GM21381 (cell line): ENCODE data around the gene ANGPT4.

Experiments used
- ATAC-seq: cut with Tn5 transposase; IDR thresholded peaks from one replicate; pipeline ENCODE4 v1.9.1; 2021; ENCODE audit warnings: mild to moderate bottlenecking, moderate library complexity; ENCODE audit not compliant: unreplicated experiment

ANGPT4 gene

DNA sequence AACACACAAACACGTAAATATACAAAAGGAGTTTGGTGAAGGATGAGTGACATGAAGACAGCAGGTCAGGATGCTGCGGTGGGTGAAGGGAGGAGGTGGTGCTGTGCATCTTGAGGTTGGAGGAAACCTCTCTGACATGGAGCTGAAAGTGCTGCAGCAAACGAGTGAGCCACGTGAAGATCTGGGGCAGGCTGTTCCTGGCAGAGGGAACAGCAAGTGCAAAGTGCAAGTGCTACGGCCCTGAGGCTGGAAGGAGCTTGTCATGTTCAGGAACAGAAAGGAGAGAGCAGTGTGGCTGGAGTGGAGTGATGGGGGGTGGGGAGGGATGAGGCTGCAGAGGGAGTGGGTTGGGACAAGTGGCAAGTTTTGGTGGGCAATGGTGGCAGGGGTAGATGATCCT, 24.8 kb upstream of the ANGPT4 start:
- no peak for ATAC-seq

GRCh38 chr20:939606-940005, 23.5 kb upstream of the ANGPT4 start:
- no peak for ATAC-seq

DNA sequence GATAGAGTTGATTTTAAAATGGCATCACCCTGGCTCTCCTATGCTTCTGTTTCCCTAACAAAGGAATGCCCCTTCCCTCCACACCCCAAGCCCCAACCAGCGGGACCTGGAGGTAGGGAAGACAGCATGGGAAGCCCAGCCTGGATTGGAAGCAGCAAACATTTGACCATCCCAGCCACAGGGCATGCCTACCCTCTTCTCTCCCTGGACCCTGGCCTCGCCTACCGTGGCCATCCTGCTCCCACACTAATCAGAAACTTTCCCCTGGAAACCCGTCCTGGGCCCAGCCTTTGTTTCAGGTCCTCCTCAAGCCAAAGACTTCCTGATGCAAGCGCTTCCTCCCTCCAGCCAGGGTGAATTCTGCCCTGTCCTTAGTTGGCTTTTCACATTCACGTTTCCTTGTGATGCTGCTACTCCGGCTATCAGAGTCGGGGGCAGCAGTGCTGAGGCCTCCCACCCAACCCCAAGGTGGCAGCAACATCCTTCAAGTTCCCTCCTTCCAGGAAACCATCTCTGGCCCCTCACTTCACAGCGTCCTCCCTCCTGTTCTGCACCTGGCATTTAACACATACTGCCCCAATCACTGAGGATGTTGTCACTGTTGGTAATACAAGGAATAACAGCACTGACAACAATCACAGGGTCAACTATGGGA, 18.2 kb upstream of the ANGPT4 start:
- no peak for ATAC-seq

- no peak for ATAC-seq
Observed at GRCh38 chr20:933029-933428, 16.9 kb upstream of the ANGPT4 start.

DNA sequence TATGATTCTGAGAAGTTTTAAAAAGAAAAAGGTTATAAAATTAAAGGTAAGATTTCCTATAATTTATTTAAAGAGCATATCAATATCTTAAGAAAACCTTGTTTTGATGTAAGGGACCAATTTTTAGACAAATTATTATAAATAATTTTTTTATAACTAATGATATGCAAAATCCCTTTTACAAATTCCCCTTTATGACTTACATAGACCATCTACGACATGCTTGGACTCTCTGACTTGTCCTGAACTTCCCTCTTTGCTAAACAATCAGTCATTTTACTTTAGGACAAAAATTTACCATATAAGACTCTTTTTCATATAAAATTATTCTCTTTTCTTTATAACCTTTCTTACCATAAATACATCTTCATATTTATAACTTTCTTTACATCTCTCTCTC, 15.3 kb upstream of the ANGPT4 start:
- ATAC-seq, result no peak

- ATAC-seq, result no peak
Observed at GRCh38 chr20:926670-927069, 10.5 kb upstream of the ANGPT4 start.

DNA sequence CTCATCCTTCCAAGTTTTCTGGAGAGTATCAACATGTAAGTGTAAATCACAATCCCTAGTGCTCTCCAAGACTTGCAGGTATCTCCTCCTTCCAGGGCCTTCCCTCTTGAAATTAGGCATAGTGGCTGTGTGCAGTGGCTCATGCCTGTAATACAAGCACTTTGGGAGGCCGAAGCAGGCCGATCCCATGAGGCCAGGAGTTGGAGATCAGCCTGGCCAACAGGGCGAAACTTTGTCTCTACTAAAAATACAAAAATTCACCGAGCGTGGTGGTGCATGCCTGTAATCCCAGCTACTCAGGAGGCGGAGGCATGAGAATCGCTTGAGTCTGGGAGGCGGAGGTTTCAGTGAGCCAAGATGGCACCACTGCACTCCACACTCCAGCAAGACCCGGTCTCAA, 9.4 kb upstream of the ANGPT4 start:
- ATAC-seq, result no peak

GRCh38 chr20:924639-925038, 8.5 kb upstream of the ANGPT4 start:
- no peak for ATAC-seq

GRCh38 chr20:922781-923180, 6.6 kb upstream of the ANGPT4 start:
- ATAC-seq, result no peak

DNA sequence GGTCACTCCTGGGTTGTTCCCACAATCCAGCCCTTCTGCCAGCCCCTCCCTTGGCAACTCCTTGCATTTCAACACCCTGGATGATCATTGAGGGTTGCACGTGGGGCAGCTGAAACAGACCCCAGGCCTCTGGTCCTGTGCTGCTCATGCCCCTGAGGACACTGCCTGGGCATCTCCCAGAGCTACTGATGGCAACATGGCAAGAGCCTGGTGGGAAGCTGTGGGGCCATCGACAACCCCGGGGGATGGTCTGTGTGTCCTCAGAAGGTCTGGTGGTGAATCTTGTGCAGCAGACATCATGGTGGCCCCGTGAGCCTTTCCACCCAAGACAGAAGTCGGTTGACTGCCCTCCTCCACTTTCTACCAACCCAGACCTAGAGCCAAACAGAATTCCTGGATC, 4.9 kb upstream of the ANGPT4 start:
- no peak for ATAC-seq

GRCh38 chr20:920311-920710, 4.2 kb upstream of the ANGPT4 start:
- no peak for ATAC-seq

- no peak for ATAC-seq
Observed at GRCh38 chr20:919491-919916, 3.4 kb upstream of the ANGPT4 start.

DNA sequence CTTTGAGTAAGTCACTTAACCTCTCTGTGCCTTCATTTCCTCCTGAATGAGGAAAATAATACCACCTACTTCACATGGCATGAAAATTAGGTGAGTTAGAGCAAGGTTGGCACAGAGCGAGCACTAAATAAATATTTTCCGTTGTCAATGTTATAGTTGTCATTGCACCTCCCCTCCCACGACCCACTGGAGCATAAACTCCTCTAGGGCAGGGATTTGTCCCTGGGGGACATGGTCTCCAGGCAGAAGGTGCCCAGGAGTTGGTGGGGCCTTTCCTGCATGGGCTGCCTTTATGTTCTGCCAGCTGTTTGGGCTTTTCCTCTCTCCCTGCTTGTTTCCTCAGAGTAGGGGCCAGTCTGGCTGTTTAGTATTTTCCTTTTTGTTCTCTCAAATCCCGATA, 1.3 kb upstream of the ANGPT4 start:
- no peak for ATAC-seq

DNA sequence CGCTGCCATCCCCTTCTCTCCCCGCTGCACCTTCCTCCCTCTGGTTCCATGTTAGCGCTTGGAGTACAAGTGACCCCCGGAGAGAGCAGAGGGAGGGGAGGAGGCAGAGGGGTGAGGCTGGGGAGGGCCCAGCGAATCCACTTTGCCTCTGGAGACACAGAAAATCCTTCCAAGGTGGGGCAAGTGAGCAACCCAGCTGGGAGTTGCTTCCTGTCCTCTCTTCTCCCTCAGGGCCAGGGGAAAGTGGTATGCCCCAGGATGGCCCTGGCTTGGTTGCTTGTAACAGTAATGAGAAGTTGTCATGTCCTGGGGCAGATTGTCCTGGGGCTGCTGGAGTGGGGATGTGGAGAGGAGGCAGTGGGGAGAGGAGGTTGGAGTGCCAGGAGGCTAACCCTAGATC, 691 bp upstream of the ANGPT4 start:
- ATAC-seq, result no peak

- no peak for ATAC-seq
Observed at GRCh38 chr20:914727-915498, 1.2 kb downstream of the ANGPT4 start.

GRCh38 chr20:913306-913849, 2.8 kb downstream of the ANGPT4 start:
- no peak for ATAC-seq

DNA sequence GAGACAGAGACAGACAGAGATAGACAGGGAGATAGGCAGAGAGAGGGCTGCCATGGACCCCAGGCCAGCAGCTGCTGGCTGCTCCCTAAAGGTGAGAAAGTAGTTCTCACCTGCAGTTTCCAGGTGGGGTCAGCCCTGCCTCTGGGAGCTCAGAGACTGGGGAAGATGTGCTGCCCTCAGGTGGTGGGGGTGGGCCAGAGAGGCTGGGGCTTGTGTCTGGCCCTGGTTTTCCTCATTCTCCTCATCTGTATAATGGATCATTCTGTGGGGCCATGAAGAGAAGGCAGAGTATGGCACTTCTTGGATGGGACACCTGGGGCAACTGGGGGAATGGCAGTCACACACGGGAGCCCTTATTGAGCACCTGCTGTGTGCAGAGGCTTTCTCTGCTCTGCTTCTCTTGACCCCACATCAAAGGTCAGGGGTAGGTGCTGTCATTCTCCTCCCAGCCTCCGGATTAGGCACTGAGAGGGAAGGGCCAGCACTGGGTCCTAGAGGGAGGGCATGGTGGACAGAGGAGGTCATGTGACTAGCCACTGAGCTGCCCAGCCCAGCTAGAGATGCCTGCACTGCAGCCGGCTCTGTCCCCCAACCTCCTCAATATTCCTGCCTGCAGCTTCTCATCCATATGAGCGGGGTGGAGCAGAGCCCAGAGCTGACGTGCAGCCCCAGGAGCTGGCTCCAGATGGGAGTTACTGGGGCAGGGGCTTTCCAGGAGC, 4.1 kb downstream of the ANGPT4 start:
- no peak for ATAC-seq

GRCh38 chr20:910870-911770, 5.0 kb downstream of the ANGPT4 start:
- no peak for ATAC-seq

DNA sequence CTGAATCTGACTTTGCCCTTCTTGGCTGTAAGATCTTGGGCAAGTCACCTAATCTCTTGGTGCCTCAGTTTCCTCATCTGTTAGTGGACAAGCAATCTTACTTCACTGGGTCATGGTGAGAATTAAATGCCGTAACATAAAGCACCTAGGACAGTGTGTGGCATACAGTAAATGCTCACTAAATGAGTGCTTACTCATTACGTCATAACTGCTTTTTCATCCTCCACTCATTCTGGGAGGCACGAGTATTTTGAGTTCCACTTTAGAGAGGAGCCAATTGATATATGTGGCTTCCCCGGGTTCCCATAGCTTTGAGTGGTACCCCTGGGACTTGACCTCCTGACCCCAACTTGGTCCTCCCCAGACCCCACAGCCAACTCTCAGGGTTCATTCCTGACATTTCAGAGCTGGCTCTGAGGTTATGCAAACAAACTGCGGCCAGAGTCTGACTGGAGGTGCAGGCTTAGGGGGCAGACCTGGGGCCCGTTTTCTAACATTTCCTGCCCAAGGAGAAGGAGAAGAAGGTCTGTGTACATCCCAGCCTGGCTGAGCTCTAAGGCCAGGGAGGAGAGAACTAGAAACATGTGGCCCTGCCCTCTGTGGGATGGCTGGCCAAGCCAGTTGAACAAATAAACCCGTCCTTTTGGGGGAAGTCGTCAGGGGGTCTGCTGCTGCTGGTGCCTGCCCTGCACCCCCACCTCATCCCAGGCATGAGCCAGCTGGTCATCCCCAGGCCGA, 5.8 kb downstream of the ANGPT4 start:
- ATAC-seq, result no peak

DNA sequence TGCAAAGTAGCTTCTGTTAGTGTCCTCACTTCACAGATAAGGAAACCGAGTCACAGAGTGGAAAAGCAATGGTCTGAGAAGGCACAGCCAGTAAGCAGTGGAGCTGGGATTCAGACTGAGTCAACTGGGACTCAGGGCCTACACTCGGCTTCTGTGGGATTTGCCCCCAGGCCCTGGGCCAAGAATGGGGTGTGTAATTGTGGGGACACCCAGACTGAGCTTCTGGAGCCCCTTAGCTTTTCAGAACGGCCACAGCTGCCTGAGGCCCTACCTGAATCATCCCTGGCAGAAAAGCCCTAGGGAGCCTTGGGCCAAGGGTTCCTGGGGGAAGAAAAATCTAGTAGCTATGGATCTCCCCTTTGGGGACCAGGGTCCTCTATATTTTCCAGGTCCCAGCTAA, 6.5 kb downstream of the ANGPT4 start:
- no peak for ATAC-seq
